Cerebellar cortex (tissue), 1 donor: ENCODE data around the gene TMEM254.
"Not testable (repeated sequence)": the region's sequence is repeated elsewhere in the genome, so short reads cannot be mapped to it uniquely, and the experiment has no call there.

Source experiments
- DNase-seq: peaks from one replicate; pipeline ENCODE4 v3.0.0-alpha.2; 2015; ENCODE audit warnings: low spot score

The TMEM254 gene

GRCh38 chr10:80077869-80078447, 507 bp upstream of the TMEM254 start:
- DNase-seq, result no peak

- no peak for DNase-seq
Measured at GRCh38 chr10:80079312-80079719, 851 bp downstream of the TMEM254 start.

GRCh38 chr10:80081026-80081425, 2.6 kb downstream of the TMEM254 start:
- no peak for DNase-seq

- no peak for DNase-seq
Measured at GRCh38 chr10:80081801-80082750, 3.6 kb downstream of the TMEM254 start.

- no peak for DNase-seq
Measured at GRCh38 chr10:80090121-80090520, 11.7 kb downstream of the TMEM254 start.

GRCh38 chr10:80094231-80094630, 15.8 kb downstream of the TMEM254 start:
- no peak for DNase-seq

GRCh38 chr10:80098272-80098671, 19.8 kb downstream of the TMEM254 start:
- not testable (repeated sequence) for DNase-seq

- not testable (repeated sequence) for DNase-seq
Measured at GRCh38 chr10:80099295-80099694, 20.8 kb downstream of the TMEM254 start.

GRCh38 chr10:80100116-80100515, 21.7 kb downstream of the TMEM254 start:
- DNase-seq, result no peak

- DNase-seq, result no peak
Measured at GRCh38 chr10:80100861-80101695, 22.6 kb downstream of the TMEM254 start.

- no peak for DNase-seq
Measured at GRCh38 chr10:80104066-80104926, 25.8 kb downstream of the TMEM254 start.

GRCh38 chr10:80108576-80109239, 30.2 kb downstream of the TMEM254 start:
- DNase-seq, result no peak

- no peak for DNase-seq
Measured at GRCh38 chr10:80110986-80111385, 32.5 kb downstream of the TMEM254 start.

- DNase-seq, result no peak
Measured at GRCh38 chr10:80118669-80119068, 40.2 kb downstream of the TMEM254 start.

- DNase-seq, result no peak
Measured at GRCh38 chr10:80122110-80122710, 43.7 kb downstream of the TMEM254 start.

- DNase-seq, result no peak
Measured at GRCh38 chr10:80122746-80123145, 44.3 kb downstream of the TMEM254 start.

- DNase-seq, result no peak
Measured at GRCh38 chr10:80126876-80127275, 48.4 kb downstream of the TMEM254 start.

GRCh38 chr10:80131499-80131901, 53.0 kb downstream of the TMEM254 start:
- DNase-seq, result no peak

- no peak for DNase-seq
Measured at GRCh38 chr10:80132299-80133139, 54.1 kb downstream of the TMEM254 start, which contains the start of gene PLAC9. Gene PLAC9 (plus strand): TSS chr10:80132730. CDS start chr10:80132763, 33 bp downstream.
